Type B pancreatic cell (in vitro differentiated cells): ENCODE measurements around the gene ZBTB20. TPM values are rescaled to one million over a fixed set of nuclear protein-coding genes. Genes with fewer than 3 reads are reported as not detected.
A peak's percentile ranks its signal among the peaks of the same experiment; 100 is the strongest.
"Not testable (repeated sequence)": the region's sequence is repeated elsewhere in the genome, so short reads cannot be mapped to it uniquely, and the experiment has no call there.

Experiments
- DNase-seq: peaks from one replicate; pipeline ENCODE4 v3.0.0; 2021; ENCODE audit warnings: mixed read lengths; ENCODE audit not compliant: unreplicated experiment; ENCODE audit errors: extremely low spot score
- H3K27ac Mint-ChIP-seq: 2 replicates; pipeline ENCODE4 v1.8.0; 2021; ENCODE audit warnings: mild to moderate bottlenecking, mixed read lengths
- H3K27me3 Mint-ChIP-seq: 2 replicates; pipeline ENCODE4 v1.8.0; 2021; ENCODE audit warnings: mixed read lengths
- H3K36me3 Mint-ChIP-seq: 2 replicates; pipeline ENCODE4 v1.8.0; 2021; ENCODE audit warnings: mixed read lengths
- H3K4me1 Mint-ChIP-seq: one replicate; pipeline ENCODE4 v1.8.0; 2021; ENCODE audit warnings: mixed read lengths; ENCODE audit not compliant: unreplicated experiment
- H3K4me3 Mint-ChIP-seq: 2 replicates; pipeline ENCODE4 v1.8.0; 2021; ENCODE audit warnings: mild to moderate bottlenecking, mixed read lengths
- H3K9me3 Mint-ChIP-seq: 2 replicates; pipeline ENCODE4 v1.8.0; 2021; ENCODE audit warnings: mixed read lengths
- CTCF ChIP-seq: fragments of 200-600 bp; sonication (generic); conservative IDR thresholded peaks from 2 replicates; pipeline ENCODE4 v1.5.0; 2021; ENCODE audit warnings: antibody characterized with exemption, mild to moderate bottlenecking
- total RNA-seq: library from RNA; stranded (reverse); gene quantifications from 2 replicates; pipeline ENCODE4 v1.2.1, GENCODE V29; 2021; ENCODE audit warnings: low replicate concordance

The ZBTB20 gene
- total RNA-seq, 1 donor from 2014 or later, result 14.4 TPM

- no peak for DNase-seq
- peaks cover 8% of the 10 kb centered on the region for H3K4me1 Mint-ChIP-seq
- no peak overlapping the region for H3K27ac Mint-ChIP-seq
- peak; percentile 83 for TF ChIP-seq CTCF
- no peaks in the 10 kb centered on the region for H3K9me3 Mint-ChIP-seq
- no peak overlapping the region for H3K4me3 Mint-ChIP-seq
- no peaks in the 10 kb centered on the region for H3K27me3 Mint-ChIP-seq
- no peaks in the 10 kb centered on the region for H3K36me3 Mint-ChIP-seq
Observed at GRCh38 chr3:114827495-114827894, 319.6 kb downstream of the ZBTB20 start.

GRCh38 chr3:114824014-114824413 is 323.1 kb downstream of the ZBTB20 start:
- Mint-ChIP-seq H3K27me3 (no peaks in the 10 kb centered on the region), H3K4me1 (no peaks in the 10 kb centered on the region), H3K27ac (no peak overlapping the region), H3K4me3 (no peak overlapping the region), H3K36me3 (no peaks in the 10 kb centered on the region), H3K9me3 (no peaks in the 10 kb centered on the region)
- no peak for DNase-seq
- TF ChIP-seq CTCF, result no peak

- Mint-ChIP-seq H3K9me3 (no peaks in the 10 kb centered on the region), H3K4me1 (no peaks in the 10 kb centered on the region), H3K27me3 (no peaks in the 10 kb centered on the region), H3K36me3 (no peaks in the 10 kb centered on the region), H3K4me3 (no peak overlapping the region), H3K27ac (no peak overlapping the region)
- no peak for TF ChIP-seq CTCF
- no peak for DNase-seq
Observed at GRCh38 chr3:114823061-114823460, 324.0 kb downstream of the ZBTB20 start.

- Mint-ChIP-seq H3K27ac (no peak overlapping the region), H3K4me3 (no peak overlapping the region), H3K36me3 (no peaks in the 10 kb centered on the region), H3K27me3 (no peaks in the 10 kb centered on the region), H3K4me1 (no peaks in the 10 kb centered on the region), H3K9me3 (no peaks in the 10 kb centered on the region)
- DNase-seq, result no peak
- no peak for TF ChIP-seq CTCF
Observed at GRCh38 chr3:114816052-114816451, 331.0 kb downstream of the ZBTB20 start.

GRCh38 chr3:114812541-114813238 is 334.4 kb downstream of the ZBTB20 start:
- H3K27me3 Mint-ChIP-seq, H3K4me1 Mint-ChIP-seq, H3K36me3 Mint-ChIP-seq, H3K27ac Mint-ChIP-seq, DNase-seq, H3K9me3 Mint-ChIP-seq, H3K4me3 Mint-ChIP-seq: not testable (repeated sequence)

- Mint-ChIP-seq H3K36me3 (no peaks in the 10 kb centered on the region), H3K4me1 (no peaks in the 10 kb centered on the region), H3K4me3 (no peak overlapping the region), H3K27me3 (no peaks in the 10 kb centered on the region), H3K9me3 (no peaks in the 10 kb centered on the region), H3K27ac (no peak overlapping the region)
- DNase-seq, result no peak
- no peak for TF ChIP-seq CTCF
Observed at GRCh38 chr3:114809668-114810413, 337.2 kb downstream of the ZBTB20 start.
